H9 (cell line): ENCODE measurements around the gene SNHG17. TPM values are rescaled to one million over a fixed set of nuclear protein-coding genes. Genes with fewer than 3 reads are reported as not detected.

Experiments
- DNase-seq: peaks from one replicate; pipeline ENCODE4 v3.0.0-alpha.2; 2017
- H2AFZ ChIP-seq: one replicate; pipeline ENCODE4 v1.6.1; 2013; ENCODE audit warnings: mild to moderate bottlenecking, low read length, control low read depth, moderate library complexity
- H2AK5ac ChIP-seq: 2 replicates; pipeline ENCODE4 v1.6.1; 2013; ENCODE audit warnings: low read length, control low read depth, mixed read lengths; ENCODE audit not compliant: insufficient read length
- H2BK120ac ChIP-seq: one replicate; pipeline ENCODE4 v1.6.1; 2013; ENCODE audit warnings: low read depth, mild to moderate bottlenecking, low read length, control low read depth, inconsistent platforms; ENCODE audit not compliant: poor library complexity, severe bottlenecking
- H2BK12ac ChIP-seq: 2 replicates; pipeline ENCODE4 v1.6.1; 2013; ENCODE audit warnings: low read length, control low read depth, mixed read lengths, low read depth; ENCODE audit not compliant: insufficient read length
- H2BK15ac ChIP-seq: 2 replicates; pipeline ENCODE4 v1.6.1; 2013; ENCODE audit warnings: low read depth, low read length, control low read depth
- H2BK20ac ChIP-seq: one replicate; pipeline ENCODE4 v1.6.1; 2013; ENCODE audit warnings: low read depth, mild to moderate bottlenecking, low read length, control low read depth, inconsistent platforms; ENCODE audit not compliant: poor library complexity, severe bottlenecking
- H2BK5ac ChIP-seq: 2 replicates; pipeline ENCODE4 v1.6.1; 2013; ENCODE audit warnings: low read length, control low read depth, mixed read lengths; ENCODE audit not compliant: insufficient read length
- H3K14ac ChIP-seq: 2 replicates; pipeline ENCODE4 v1.6.1; 2013; ENCODE audit warnings: low read length, control low read depth; ENCODE audit not compliant: insufficient read depth
- H3K18ac ChIP-seq: 2 replicates; pipeline ENCODE4 v1.6.1; 2013; ENCODE audit warnings: low read depth, mild to moderate bottlenecking, mixed read lengths, low read length, control low read depth; ENCODE audit not compliant: insufficient read length
- H3K23ac ChIP-seq: 2 replicates; pipeline ENCODE4 v1.6.1; 2013; ENCODE audit warnings: low read length, control low read depth, mixed read lengths, low read depth; ENCODE audit not compliant: insufficient read length
- H3K23me2 ChIP-seq: 2 replicates; pipeline ENCODE4 v1.6.1; 2013; ENCODE audit warnings: low read depth, mild to moderate bottlenecking, mixed read lengths, low read length, control low read depth; ENCODE audit not compliant: insufficient read length, poor library complexity, severe bottlenecking
- H3K27ac ChIP-seq: 2 replicates; pipeline ENCODE4 v1.5.1; 2013; ENCODE audit warnings: low read length, control low read depth, mixed read lengths, low read depth; ENCODE audit not compliant: insufficient read length
- H3K27me3 ChIP-seq: 2 replicates; pipeline ENCODE4 v1.6.1; 2013; ENCODE audit warnings: low read length, control low read depth, inconsistent platforms; ENCODE audit not compliant: insufficient read depth
- H3K4ac ChIP-seq: 2 replicates; pipeline ENCODE4 v1.6.1; 2013; ENCODE audit warnings: low read depth, mild to moderate bottlenecking, control low read depth, inconsistent platforms, low read length, moderate library complexity
- H3K4me1 ChIP-seq: 2 replicates; pipeline ENCODE4 v1.6.1; 2013; ENCODE audit warnings: low read length, control low read depth, inconsistent platforms; ENCODE audit not compliant: insufficient read depth
- H3K4me2 ChIP-seq: 2 replicates; pipeline ENCODE4 v1.6.1; 2013; ENCODE audit warnings: low read length, control low read depth, mixed read lengths; ENCODE audit not compliant: insufficient read length, insufficient read depth
- H3K56ac ChIP-seq: 2 replicates; pipeline ENCODE4 v1.6.1; 2013; ENCODE audit warnings: low read depth, mild to moderate bottlenecking, mixed read lengths, low read length, control low read depth; ENCODE audit not compliant: insufficient read length
- H3K79me1 ChIP-seq: 2 replicates; pipeline ENCODE4 v1.6.1; 2013; ENCODE audit warnings: low read depth, mild to moderate bottlenecking, moderate library complexity, low read length, control low read depth, inconsistent platforms; ENCODE audit not compliant: insufficient read depth, poor library complexity, severe bottlenecking
- H3K79me2 ChIP-seq: 2 replicates; pipeline ENCODE4 v1.6.1; 2013; ENCODE audit warnings: low read length, control low read depth, inconsistent platforms; ENCODE audit not compliant: insufficient read depth
- H3K9ac ChIP-seq: 2 replicates; pipeline ENCODE4 v1.6.1; 2013; ENCODE audit warnings: low read length, control low read depth, mixed read lengths; ENCODE audit not compliant: insufficient read length; ENCODE audit errors: extremely low read depth
- H3K9me3 ChIP-seq: one replicate; pipeline ENCODE4 v1.6.1; 2013; ENCODE audit warnings: low read depth, low read length, inconsistent platforms; ENCODE audit not compliant: control insufficient read depth
- H3T11ph ChIP-seq: one replicate; pipeline ENCODE4 v1.6.1; 2013; ENCODE audit warnings: mild to moderate bottlenecking, low read length, control low read depth, inconsistent platforms
- H4K20me1 ChIP-seq: one replicate; pipeline ENCODE4 v1.6.1; 2013; ENCODE audit not compliant: control insufficient read depth, insufficient read length, insufficient read depth
- H4K5ac ChIP-seq: 2 replicates; pipeline ENCODE4 v1.6.1; 2013; ENCODE audit warnings: low read depth, mild to moderate bottlenecking, mixed read lengths, low read length, control low read depth; ENCODE audit not compliant: insufficient read length
- H4K8ac ChIP-seq: replicated peaks from 2 replicates; pipeline ENCODE4 v1.6.1; 2013; ENCODE audit warnings: low read length, control low read depth, mixed read lengths, low read depth; ENCODE audit not compliant: insufficient read length
- H4K91ac ChIP-seq: 2 replicates; pipeline ENCODE4 v1.6.1; 2013; ENCODE audit warnings: low read depth, mild to moderate bottlenecking, moderate library complexity, mixed read lengths, low read length, control low read depth; ENCODE audit not compliant: insufficient read length
- H3K27ac Mint-ChIP-seq, 3 experiments: 2 replicates in 2 of 3; 3 replicates in 1 of 3; pipeline ENCODE4 v1.8.0; 2020 to 2021; ENCODE audit warnings: mixed read lengths in 3 of 3, mild to moderate bottlenecking in 1 of 3, moderate library complexity in 1 of 3
- H3K27me3 Mint-ChIP-seq: 2 replicates; pipeline ENCODE4 v1.8.0; 2021; ENCODE audit warnings: low read depth, mild to moderate bottlenecking, moderate library complexity, mixed read lengths
- H3K36me3 Mint-ChIP-seq, 3 experiments: 2 replicates in 2 of 3; 3 replicates in 1 of 3; pipeline ENCODE4 v1.8.0; 2020 to 2021; ENCODE audit warnings: low read depth in 3 of 3, mixed read lengths in 3 of 3; ENCODE audit not compliant: insufficient read depth in 1 of 3
- H3K4me1 Mint-ChIP-seq, 2 experiments: 2 replicates each; pipeline ENCODE4 v1.8.0; 2020; ENCODE audit warnings: mixed read lengths in 2 of 2
- H3K4me3 Mint-ChIP-seq, 2 experiments: 2 replicates in 1 of 2; 3 replicates in 1 of 2; pipeline ENCODE4 v1.8.0; 2020 to 2021; ENCODE audit warnings: mild to moderate bottlenecking in 2 of 2, mixed read lengths in 2 of 2, moderate library complexity in 1 of 2
- H3K9me3 Mint-ChIP-seq, 2 experiments: 2 replicates in 1 of 2; 3 replicates in 1 of 2; pipeline ENCODE4 v1.8.0; 2020; ENCODE audit warnings: mild to moderate bottlenecking in 2 of 2, mixed read lengths in 2 of 2, moderate library complexity in 1 of 2
- WGBS: extraction: QIAGEN DNeasy Blood & Tissue Kit; methylation state at CpG from one replicate; pipeline ENCODE4 v1.1.7; 2013; ENCODE audit warnings: missing lambda C conversion rate, low lambda C conversion rate, mixed read lengths; ENCODE audit not compliant: insufficient read length; ENCODE audit errors: extremely low coverage; 5-methylcytosine and 5-hydroxymethylcytosine counted together
- total RNA-seq: library from RNA; stranded (reverse); gene quantifications from 2 replicates; pipeline ENCODE4 v1.2.1, GENCODE V29; 2021
- TF ChIP-seq, protein P1 (sequence below): fragments of 200-600 bp; sonication (generic); conservative IDR thresholded peaks from 3 replicates; pipeline ENCODE4 v1.8.0; 2021; ENCODE audit warnings: antibody characterized with exemption, mild to moderate bottlenecking

SNHG17 gene
- total RNA-seq, 1 experiment from 2014 or later: 70.1 TPM

DNA sequence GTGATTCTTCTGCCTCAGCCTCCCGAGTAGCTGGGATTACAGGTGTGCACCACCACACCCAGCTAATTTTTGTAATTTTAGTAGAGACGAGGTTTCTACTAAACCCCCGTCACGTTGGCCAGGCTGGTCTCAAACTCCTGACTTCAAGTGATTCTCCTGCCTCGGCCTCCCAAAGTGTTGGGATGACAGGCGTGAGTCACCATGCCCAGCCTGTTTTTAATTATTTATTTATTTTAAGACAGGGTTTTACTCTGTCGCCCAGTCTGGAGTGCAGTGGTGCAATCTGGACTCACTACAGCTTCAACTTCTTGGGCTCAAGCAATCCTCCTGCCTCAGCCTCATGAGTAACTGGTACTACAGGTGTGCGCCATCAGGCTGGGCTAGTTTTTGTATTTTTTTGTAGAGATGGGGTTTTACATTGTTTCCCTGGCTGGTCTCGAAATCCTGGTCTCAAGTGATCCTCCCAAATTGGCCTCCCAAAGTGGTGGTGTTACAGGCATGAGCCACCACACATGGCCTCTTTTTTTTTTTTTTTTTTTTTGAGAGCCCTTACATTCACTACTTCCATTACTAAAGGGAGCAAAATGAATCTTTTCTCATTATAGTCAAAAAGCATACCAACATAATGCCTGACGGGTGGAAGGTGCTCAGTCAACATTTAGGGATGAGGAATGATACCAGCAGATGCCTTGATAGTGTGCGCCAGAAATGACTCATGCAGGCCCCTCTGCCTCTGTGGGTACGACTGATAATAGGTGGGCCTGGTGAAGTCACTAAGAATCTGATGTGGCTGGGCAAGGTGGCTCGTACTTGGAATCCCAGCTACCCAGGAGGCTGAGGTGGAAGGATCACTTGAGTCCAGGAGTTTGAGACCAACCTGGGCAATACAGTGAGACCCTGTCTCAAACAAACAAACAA lies 19.7 kb upstream of the SNHG17 start:
- Histone ChIP-seq H3K4me2 (no peak overlapping the region), H3K27me3 (no peaks in the 10 kb centered on the region), H2AFZ (no peak overlapping the region), H3K4ac (no peak overlapping the region), H3K79me2 (no peaks in the 10 kb centered on the region), H4K20me1 (no peaks in the 10 kb centered on the region), H3K9me3 (no peaks in the 10 kb centered on the region), H3K9ac (no peak overlapping the region), H2AK5ac (no peak overlapping the region), H4K5ac (no peak overlapping the region), H3K18ac (no peak overlapping the region), H2BK12ac (no peak overlapping the region), H3T11ph (no peak overlapping the region), H2BK120ac (no peak overlapping the region), H3K23me2 (no peaks in the 10 kb centered on the region), H3K4me1 (no peaks in the 10 kb centered on the region), H3K27ac (no peak overlapping the region), H2BK5ac (no peak overlapping the region), H3K56ac (no peak overlapping the region), H2BK15ac (no peak overlapping the region), H3K79me1 (no peaks in the 10 kb centered on the region), H3K23ac (no peak overlapping the region), H4K8ac (no peak overlapping the region), H2BK20ac (no peak overlapping the region), H3K14ac (no peak overlapping the region), H4K91ac (no peak overlapping the region)
- no peaks in the 10 kb centered on the region for H3K4me1 Mint-ChIP-seq
- no CpG with 5 or more reads among the region's 13 CpGs for WGBS
- peaks cover 11 to 17% (median 16%) of the 10 kb centered on the region in 3 experiments; a peak in 6 of 7 replicates for H3K36me3 Mint-ChIP-seq
- TF ChIP-seq, protein P1, sequence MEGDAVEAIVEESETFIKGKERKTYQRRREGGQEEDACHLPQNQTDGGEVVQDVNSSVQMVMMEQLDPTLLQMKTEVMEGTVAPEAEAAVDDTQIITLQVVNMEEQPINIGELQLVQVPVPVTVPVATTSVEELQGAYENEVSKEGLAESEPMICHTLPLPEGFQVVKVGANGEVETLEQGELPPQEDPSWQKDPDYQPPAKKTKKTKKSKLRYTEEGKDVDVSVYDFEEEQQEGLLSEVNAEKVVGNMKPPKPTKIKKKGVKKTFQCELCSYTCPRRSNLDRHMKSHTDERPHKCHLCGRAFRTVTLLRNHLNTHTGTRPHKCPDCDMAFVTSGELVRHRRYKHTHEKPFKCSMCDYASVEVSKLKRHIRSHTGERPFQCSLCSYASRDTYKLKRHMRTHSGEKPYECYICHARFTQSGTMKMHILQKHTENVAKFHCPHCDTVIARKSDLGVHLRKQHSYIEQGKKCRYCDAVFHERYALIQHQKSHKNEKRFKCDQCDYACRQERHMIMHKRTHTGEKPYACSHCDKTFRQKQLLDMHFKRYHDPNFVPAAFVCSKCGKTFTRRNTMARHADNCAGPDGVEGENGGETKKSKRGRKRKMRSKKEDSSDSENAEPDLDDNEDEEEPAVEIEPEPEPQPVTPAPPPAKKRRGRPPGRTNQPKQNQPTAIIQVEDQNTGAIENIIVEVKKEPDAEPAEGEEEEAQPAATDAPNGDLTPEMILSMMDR: no peak
- H3K9me3 Mint-ChIP-seq: no peaks in the 10 kb centered on the region; a peak in 1 of 5 replicates
- H3K27me3 Mint-ChIP-seq: peaks cover 6% of the 10 kb centered on the region
- no peak overlapping the region for H3K27ac Mint-ChIP-seq
- H3K4me3 Mint-ChIP-seq: no peak overlapping the region
- DNase-seq: no peak
